B cell (primary cell): ENCODE measurements around the gene DAGLB.

Source experiments
- EZH2 ChIP-seq: IDR thresholded peaks from 2 replicates; pipeline ENCODE4 v1.6.1; 2012; ENCODE audit warnings: borderline replicate concordance, low read depth, mild to moderate bottlenecking, moderate library complexity, low read length; ENCODE audit not compliant: insufficient read depth, poor library complexity, severe bottlenecking
- TF ChIP-seq, protein P1 (sequence below): fragments of 200-600 bp; IDR thresholded peaks from one replicate; pipeline ENCODE4 v1.8.0; 2022; ENCODE audit warnings: antibody characterized with exemption, mild to moderate bottlenecking

DNA sequence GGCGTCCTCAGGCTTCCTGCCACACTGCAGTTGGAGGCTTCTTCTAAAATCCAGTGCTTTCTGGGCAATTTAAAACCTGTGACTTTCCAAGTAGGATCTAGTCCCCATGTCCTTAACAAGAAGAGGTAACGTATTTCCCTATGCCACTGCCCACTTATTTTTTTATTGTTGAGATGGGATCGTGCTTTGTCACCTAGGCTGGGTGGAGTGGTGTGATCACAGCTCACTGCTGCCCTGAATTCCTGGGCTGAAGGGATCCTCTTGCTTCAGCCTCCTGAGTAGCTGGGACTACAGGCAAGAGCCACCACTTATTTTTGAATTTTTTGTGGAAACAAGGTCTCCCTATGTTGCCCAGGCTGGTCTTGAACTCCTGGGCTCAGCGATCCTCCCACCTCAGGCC, 63.4 kb downstream of the DAGLB start:
- TF ChIP-seq EZH2 = no peak
- TF ChIP-seq, protein P1, sequence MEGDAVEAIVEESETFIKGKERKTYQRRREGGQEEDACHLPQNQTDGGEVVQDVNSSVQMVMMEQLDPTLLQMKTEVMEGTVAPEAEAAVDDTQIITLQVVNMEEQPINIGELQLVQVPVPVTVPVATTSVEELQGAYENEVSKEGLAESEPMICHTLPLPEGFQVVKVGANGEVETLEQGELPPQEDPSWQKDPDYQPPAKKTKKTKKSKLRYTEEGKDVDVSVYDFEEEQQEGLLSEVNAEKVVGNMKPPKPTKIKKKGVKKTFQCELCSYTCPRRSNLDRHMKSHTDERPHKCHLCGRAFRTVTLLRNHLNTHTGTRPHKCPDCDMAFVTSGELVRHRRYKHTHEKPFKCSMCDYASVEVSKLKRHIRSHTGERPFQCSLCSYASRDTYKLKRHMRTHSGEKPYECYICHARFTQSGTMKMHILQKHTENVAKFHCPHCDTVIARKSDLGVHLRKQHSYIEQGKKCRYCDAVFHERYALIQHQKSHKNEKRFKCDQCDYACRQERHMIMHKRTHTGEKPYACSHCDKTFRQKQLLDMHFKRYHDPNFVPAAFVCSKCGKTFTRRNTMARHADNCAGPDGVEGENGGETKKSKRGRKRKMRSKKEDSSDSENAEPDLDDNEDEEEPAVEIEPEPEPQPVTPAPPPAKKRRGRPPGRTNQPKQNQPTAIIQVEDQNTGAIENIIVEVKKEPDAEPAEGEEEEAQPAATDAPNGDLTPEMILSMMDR = no peak
